ENCODE data around the gene CYP2C8. TPM values are rescaled to one million over a fixed set of nuclear protein-coding genes. Genes with fewer than 3 reads are reported as not detected.
"Not testable (repeated sequence)": the region's sequence is repeated elsewhere in the genome, so short reads cannot be mapped to it uniquely, and the experiment has no call there.

The CYP2C8 gene
- total RNA-seq: under 1 TPM in 2 of 4 donors, not detected in 2; 0.52 to 0.78 TPM

DNA sequence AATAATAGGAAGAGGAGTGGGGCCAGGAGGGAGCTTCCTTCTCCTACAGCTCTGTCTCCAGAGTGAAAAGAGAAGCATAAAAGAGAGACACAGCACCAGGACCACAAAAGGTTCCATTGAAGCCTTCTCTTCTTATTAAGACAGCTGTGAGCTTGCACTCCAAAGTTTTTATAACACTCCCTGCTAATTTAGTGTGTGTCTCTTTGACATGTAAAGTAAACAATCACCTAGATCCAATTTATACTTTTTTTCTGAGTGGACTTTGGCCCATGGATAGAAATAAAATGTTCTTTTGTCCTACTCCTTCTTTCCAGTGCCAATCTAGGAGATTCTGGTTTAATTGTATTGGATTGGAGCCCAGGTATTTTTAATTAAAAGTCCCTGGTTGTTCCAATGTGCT lies at the start of gene CYP2C8:
Gene CYP2C8, minus strand, starts transcription at position 212 of the 400 bp plus-strand sequence. Its CDS starts 95 bp downstream, at position 117.
- Histone ChIP-seq H3K27me3 (no peaks in the 10 kb centered on the region), H3K4me1 (no peaks in the 10 kb centered on the region), H3K4me3 (no peak within 1 kb of the TSS), H3K9me3 (no peaks in the 10 kb centered on the region), H3K27ac (no peak within 1 kb of the TSS), H3K36me3 (no peaks in the 10 kb centered on the region)
- in situ Hi-C loops (cut with MboI; ENCODE audit: low sequenced_read_pairs in 4 of 4) (no loop called here), intact Hi-C loops (cut with DNase I; ENCODE audit: low total_unique reads) (no loop called here)
- no peak for DNase-seq
- no peak for ATAC-seq
- TF ChIP-seq CTCF (IDR thresholded peaks at IDR 0.05 in 4 of 5, conservative IDR thresholded peaks at IDR 0.05 in 1 of 5): no peak
- TF ChIP-seq POLR2A (IDR thresholded peaks at IDR 0.05): no peak

DNA sequence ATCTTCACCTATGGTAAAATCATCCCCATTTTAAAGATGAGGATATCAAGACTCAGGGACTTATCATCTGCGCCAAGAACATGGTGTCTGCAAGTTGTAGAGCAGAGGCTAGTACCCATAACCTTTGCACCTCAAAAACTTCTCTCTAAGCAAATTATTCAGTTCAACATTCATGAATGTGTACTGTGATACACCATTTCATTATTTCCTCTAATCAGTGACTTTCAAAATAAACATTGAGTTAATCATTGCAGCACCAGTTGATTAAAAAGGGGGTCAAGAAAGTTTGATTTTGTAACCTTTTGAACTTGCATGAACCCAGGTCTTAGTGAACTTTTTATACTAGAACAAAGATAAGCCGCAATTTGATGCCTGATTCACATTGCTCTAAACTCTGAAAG lies 47.6 kb upstream of the CYP2C8 start:
- H3K4me1 ChIP-seq: no peaks in the 10 kb centered on the region
- intact Hi-C loops (cut with DNase I; ENCODE audit: low total_unique reads): no loop called here
- DNase-seq: no peak
- H3K9me3 ChIP-seq: peaks cover 0 to 6% (median 2%) of the 10 kb centered on the region in 3 donors
- TF ChIP-seq CTCF (IDR thresholded peaks at IDR 0.05 in 4 of 5, conservative IDR thresholded peaks at IDR 0.05 in 1 of 5) (no peak), POLR2A (IDR thresholded peaks at IDR 0.05) (no peak)
- H3K27ac ChIP-seq: no peak overlapping the region
- H3K4me3 ChIP-seq: no peak overlapping the region
- no peaks in the 10 kb centered on the region for H3K36me3 ChIP-seq
- in situ Hi-C loops (cut with MboI; ENCODE audit: low sequenced_read_pairs in 4 of 4): no loop called here
- H3K27me3 ChIP-seq: no peaks in the 10 kb centered on the region
- ATAC-seq: no peak

- ATAC-seq; intact Hi-C loops (cut with DNase I; ENCODE audit: low total_unique reads); in situ Hi-C loops (cut with MboI; ENCODE audit: low sequenced_read_pairs in 4 of 4): not testable (repeated sequence)
Measured at GRCh38 chr10:95110823-95111222, 41.5 kb upstream of the CYP2C8 start.

GRCh38 chr10:95097805-95098204 lies 28.5 kb upstream of the CYP2C8 start:
- in situ Hi-C loops (cut with MboI; ENCODE audit: low sequenced_read_pairs in 4 of 4): no loop called here
- H3K36me3 ChIP-seq: no peaks in the 10 kb centered on the region
- H3K27me3 ChIP-seq: no peaks in the 10 kb centered on the region
- intact Hi-C loops (cut with DNase I; ENCODE audit: low total_unique reads): no loop called here
- TF ChIP-seq CTCF (IDR thresholded peaks at IDR 0.05 in 4 of 5, conservative IDR thresholded peaks at IDR 0.05 in 1 of 5) (no peak), POLR2A (IDR thresholded peaks at IDR 0.05) (no peak)
- H3K4me3 ChIP-seq: no peak overlapping the region
- H3K4me1 ChIP-seq: no peaks in the 10 kb centered on the region
- no peak for DNase-seq
- no peak for ATAC-seq
- H3K9me3 ChIP-seq: no peaks in the 10 kb centered on the region
- H3K27ac ChIP-seq: no peak overlapping the region

More at GRCh38 chr10:95110823-95111222, 41.5 kb upstream of the CYP2C8 start:
- H3K27me3 ChIP-seq, DNase-seq, H3K4me3 ChIP-seq, H3K4me1 ChIP-seq, H3K27ac ChIP-seq, H3K36me3 ChIP-seq, H3K9me3 ChIP-seq: not testable (repeated sequence)

GRCh38 chr10:95096143-95096542 lies 26.8 kb upstream of the CYP2C8 start:
- TF ChIP-seq CTCF (IDR thresholded peaks at IDR 0.05 in 4 of 5, conservative IDR thresholded peaks at IDR 0.05 in 1 of 5) (no peak), POLR2A (IDR thresholded peaks at IDR 0.05) (no peak)
- in situ Hi-C loops (cut with MboI; ENCODE audit: low sequenced_read_pairs in 4 of 4): no loop called here
- no peak for ATAC-seq
- Histone ChIP-seq H3K4me3 (no peak overlapping the region), H3K27ac (no peak overlapping the region), H3K27me3 (no peaks in the 10 kb centered on the region), H3K4me1 (no peaks in the 10 kb centered on the region), H3K36me3 (no peaks in the 10 kb centered on the region), H3K9me3 (no peaks in the 10 kb centered on the region)
- intact Hi-C loops (cut with DNase I; ENCODE audit: low total_unique reads): no loop called here
- DNase-seq: no peak

DNA sequence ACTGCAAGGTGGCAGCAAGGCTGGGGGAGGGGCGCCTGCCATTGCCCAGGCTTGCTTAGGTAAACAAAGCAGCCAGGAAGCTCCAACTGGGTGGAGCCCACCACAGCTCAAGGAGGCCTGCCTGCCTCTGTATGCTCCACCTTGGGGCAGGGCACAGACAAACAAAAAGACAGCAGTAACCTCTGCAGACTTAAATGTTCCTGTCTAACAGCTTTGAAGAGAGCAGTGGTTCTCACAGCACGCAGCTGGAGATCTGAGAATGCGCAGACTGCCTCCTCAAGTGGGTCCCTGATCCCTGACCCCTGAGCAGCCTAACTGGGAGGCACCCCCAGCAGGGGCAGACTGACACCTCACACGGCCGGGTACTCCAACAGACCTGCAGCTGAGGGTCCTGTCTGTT lies 10.3 kb upstream of the CYP2C8 start:
- ATAC-seq; H3K4me3 ChIP-seq; intact Hi-C loops (cut with DNase I; ENCODE audit: low total_unique reads); H3K4me1 ChIP-seq; H3K36me3 ChIP-seq; DNase-seq; H3K27ac ChIP-seq; H3K9me3 ChIP-seq; H3K27me3 ChIP-seq; in situ Hi-C loops (cut with MboI; ENCODE audit: low sequenced_read_pairs in 4 of 4): not testable (repeated sequence)

All from gastrocnemius medialis (tissue), 4 donors.